ENCODE measurements around the gene ATP2A1. TPM values are rescaled to one million over a fixed set of nuclear protein-coding genes. Genes with fewer than 3 reads are reported as not detected.
"Not testable (repeated sequence)": the region's sequence is repeated elsewhere in the genome, so short reads cannot be mapped to it uniquely, and the experiment has no call there.

The ATP2A1 gene
- total RNA-seq, 1 donor from 2014 or later, result 2.4 TPM

- no peaks in the 10 kb centered on the region for H3K9me3 Mint-ChIP-seq
- H3K27ac Mint-ChIP-seq, result no peak overlapping the region
- H3K27me3 Mint-ChIP-seq, result no peaks in the 10 kb centered on the region
- peaks cover 30% of the 10 kb centered on the region for H3K36me3 Mint-ChIP-seq (ENCODE audit: low read depth)
- no peak overlapping the region for H3K4me3 Mint-ChIP-seq
- peaks cover 17% of the 10 kb centered on the region for H3K4me1 Mint-ChIP-seq
- no peak for DNase-seq
- intact Hi-C loops (cut with micrococcal nuclease), result no loop called here
These were observed 11.0 kb upstream of the ATP2A1 start for GRCh38 chr16:28867241-28867640.

- H3K27ac Mint-ChIP-seq; DNase-seq; intact Hi-C loops (cut with micrococcal nuclease); H3K9me3 Mint-ChIP-seq; H3K27me3 Mint-ChIP-seq; H3K4me3 Mint-ChIP-seq: not testable (repeated sequence)
- Mint-ChIP-seq H3K36me3 (ENCODE audit: low read depth) (peaks cover 33% of the 10 kb centered on the region), H3K4me1 (peaks cover 17% of the 10 kb centered on the region)
These were observed 10.6 kb upstream of the ATP2A1 start for GRCh38 chr16:28867646-28868045.

GRCh38 chr16:28869201-28869600, 9.1 kb upstream of the ATP2A1 start:
- Mint-ChIP-seq H3K27ac (no peak overlapping the region), H3K27me3 (no peaks in the 10 kb centered on the region), H3K9me3 (no peaks in the 10 kb centered on the region), H3K36me3 (ENCODE audit: low read depth) (peaks cover 33% of the 10 kb centered on the region), H3K4me1 (peaks cover 13% of the 10 kb centered on the region), H3K4me3 (no peak overlapping the region)
- intact Hi-C loops (cut with micrococcal nuclease), result no loop called here
- no peak for DNase-seq

DNA sequence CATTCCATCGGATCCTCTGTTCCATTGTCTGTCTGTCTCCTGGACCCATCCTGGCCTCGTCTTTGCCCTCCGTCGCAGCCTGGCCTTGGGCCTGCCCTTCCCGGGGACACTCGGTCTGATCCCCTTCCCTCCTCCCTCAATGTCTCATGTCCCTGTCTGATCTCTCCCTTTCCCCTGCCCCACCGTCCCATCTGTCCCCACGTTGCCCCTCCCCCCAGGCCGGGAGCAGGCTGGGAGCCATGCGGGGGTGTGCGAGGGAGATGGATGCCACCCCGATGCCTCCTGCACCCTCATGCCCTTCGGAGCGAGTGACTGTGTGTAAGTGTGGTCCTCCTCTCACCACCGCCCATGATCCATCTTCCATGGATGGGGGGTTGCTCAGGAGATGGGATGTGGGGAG, 5.3 kb upstream of the ATP2A1 start:
- Mint-ChIP-seq H3K9me3 (no peaks in the 10 kb centered on the region), H3K27ac (no peak overlapping the region), H3K27me3 (no peaks in the 10 kb centered on the region), H3K36me3 (ENCODE audit: low read depth) (peaks cover 27% of the 10 kb centered on the region), H3K4me1 (peaks cover 2% of the 10 kb centered on the region), H3K4me3 (no peak overlapping the region)
- intact Hi-C loops (cut with micrococcal nuclease), result no loop called here
- no peak for DNase-seq

GRCh38 chr16:28873543-28874201, 4.6 kb upstream of the ATP2A1 start:
- H3K36me3 Mint-ChIP-seq (ENCODE audit: low read depth), result peaks cover 26% of the 10 kb centered on the region
- DNase-seq, result peak; percentile 88
- H3K27ac Mint-ChIP-seq, result no peak overlapping the region
- H3K4me1 Mint-ChIP-seq, result peaks cover 4% of the 10 kb centered on the region
- no peak overlapping the region for H3K4me3 Mint-ChIP-seq
- no peaks in the 10 kb centered on the region for H3K9me3 Mint-ChIP-seq
- no peaks in the 10 kb centered on the region for H3K27me3 Mint-ChIP-seq
- intact Hi-C loops (cut with micrococcal nuclease), result no loop called here

- no peak for DNase-seq
- Mint-ChIP-seq H3K4me3 (no peak overlapping the region), H3K4me1 (peaks cover 11% of the 10 kb centered on the region), H3K9me3 (no peaks in the 10 kb centered on the region), H3K27me3 (no peaks in the 10 kb centered on the region), H3K36me3 (ENCODE audit: low read depth) (peaks cover 20% of the 10 kb centered on the region), H3K27ac (no peak overlapping the region)
- intact Hi-C loops (cut with micrococcal nuclease), result no loop called here
These were observed 3.9 kb upstream of the ATP2A1 start for GRCh38 chr16:28874406-28874805.

GRCh38 chr16:28875134-28876018, 2.9 kb upstream of the ATP2A1 start:
- H3K9me3 Mint-ChIP-seq, result no peaks in the 10 kb centered on the region
- no peaks in the 10 kb centered on the region for H3K27me3 Mint-ChIP-seq
- H3K4me3 Mint-ChIP-seq, result no peak overlapping the region
- H3K27ac Mint-ChIP-seq, result no peak overlapping the region
- H3K36me3 Mint-ChIP-seq (ENCODE audit: low read depth), result peaks cover 10% of the 10 kb centered on the region
- intact Hi-C loops (cut with micrococcal nuclease), result no loop called here
- no peak for DNase-seq
- peaks cover 14% of the 10 kb centered on the region for H3K4me1 Mint-ChIP-seq

GRCh38 chr16:28876019-28876659, 2.1 kb upstream of the ATP2A1 start:
- Mint-ChIP-seq H3K27ac (no peak overlapping the region), H3K27me3 (no peaks in the 10 kb centered on the region), H3K4me3 (no peak overlapping the region), H3K9me3 (no peaks in the 10 kb centered on the region), H3K4me1 (peaks cover 19% of the 10 kb centered on the region), H3K36me3 (ENCODE audit: low read depth) (peaks cover 8% of the 10 kb centered on the region)
- no peak for DNase-seq
- intact Hi-C loops (cut with micrococcal nuclease), result no loop called here

DNA sequence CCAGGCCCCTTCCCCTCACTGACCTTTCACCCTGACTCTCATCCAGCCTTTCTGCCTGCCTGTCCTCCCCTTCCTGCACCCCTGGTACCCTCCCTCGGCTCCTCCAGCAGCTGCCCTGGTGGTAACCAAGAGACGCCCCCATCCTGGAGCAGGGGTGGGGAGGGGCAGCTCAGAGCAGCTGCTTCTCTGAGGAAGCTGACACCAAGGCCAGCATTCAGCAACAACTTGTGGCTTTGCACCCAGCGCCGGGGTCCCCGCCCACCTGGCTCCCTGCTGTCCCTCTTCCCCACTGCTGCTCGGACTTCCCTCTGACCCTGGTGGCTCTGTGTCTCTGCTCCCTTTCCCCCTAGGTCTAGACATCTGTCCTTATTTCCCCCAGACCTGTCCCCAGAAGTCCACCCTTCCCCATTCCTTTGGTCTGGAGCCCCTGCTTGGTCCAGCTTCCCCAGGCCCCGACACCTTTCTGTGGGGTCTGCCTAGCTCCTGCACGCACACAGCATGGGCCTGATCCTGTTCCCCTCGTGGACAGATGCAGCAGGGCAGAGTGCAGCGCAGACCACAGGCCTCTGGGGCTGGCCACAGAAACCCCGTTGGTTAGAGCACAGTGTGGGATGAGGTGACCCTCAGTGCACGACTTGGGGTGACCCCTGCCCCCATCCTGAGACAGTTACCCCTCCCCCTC, 1.2 kb upstream of the ATP2A1 start:
- peak overlapping the region; percentile 34 for H3K27ac Mint-ChIP-seq
- no peaks in the 10 kb centered on the region for H3K9me3 Mint-ChIP-seq
- H3K4me1 Mint-ChIP-seq, result peaks cover 21% of the 10 kb centered on the region
- H3K27me3 Mint-ChIP-seq, result no peaks in the 10 kb centered on the region
- H3K4me3 Mint-ChIP-seq, result no peak overlapping the region
- H3K36me3 Mint-ChIP-seq (ENCODE audit: low read depth), result peaks cover 8% of the 10 kb centered on the region
- intact Hi-C loops (cut with micrococcal nuclease), result no loop called here
- no peak for DNase-seq

- peak overlapping the region; percentile 96 for H3K4me3 Mint-ChIP-seq
- no peak for DNase-seq
These were observed 660 bp upstream of the ATP2A1 start for GRCh38 chr16:28877655-28878000.

DNA sequence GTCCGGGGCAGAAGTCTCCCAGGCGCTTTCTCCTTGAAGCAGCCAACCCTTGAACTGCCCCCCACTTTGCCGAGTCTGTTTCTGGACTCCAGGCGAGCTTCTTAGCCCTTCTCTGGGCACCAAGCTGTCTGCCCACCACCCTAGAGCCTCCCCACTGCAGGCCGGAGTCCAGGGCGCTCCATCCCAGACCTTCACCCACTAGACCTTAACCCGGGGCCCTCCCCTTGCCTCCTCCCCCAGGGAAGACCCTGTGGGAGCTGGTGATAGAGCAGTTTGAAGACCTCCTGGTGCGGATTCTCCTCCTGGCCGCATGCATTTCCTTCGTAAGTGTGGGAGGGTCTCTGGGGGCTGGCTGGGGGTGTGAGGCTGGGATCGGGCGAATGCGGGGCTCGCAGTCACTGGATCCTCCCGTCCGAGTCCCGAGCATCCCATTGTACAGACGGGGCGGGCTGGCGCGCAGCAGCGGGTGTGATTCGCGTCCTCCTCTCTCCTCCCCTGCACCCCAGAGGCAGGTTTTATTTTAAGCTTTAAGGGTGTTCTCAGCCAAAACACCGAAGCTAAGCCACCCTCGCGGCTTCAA, 1.1 kb downstream of the ATP2A1 start:
- peak overlapping the region; percentile 96 for H3K4me3 Mint-ChIP-seq
- H3K9me3 Mint-ChIP-seq, result no peaks in the 10 kb centered on the region
- H3K36me3 Mint-ChIP-seq (ENCODE audit: low read depth), result no peaks in the 10 kb centered on the region
- peaks cover 21% of the 10 kb centered on the region for H3K4me1 Mint-ChIP-seq
- DNase-seq, result no peak
- H3K27me3 Mint-ChIP-seq, result no peaks in the 10 kb centered on the region
- peak overlapping the region; percentile 81 for H3K27ac Mint-ChIP-seq
- intact Hi-C loops (cut with micrococcal nuclease), result loop anchor here (1.0 kb wide), 2 partner anchors 16 to 66 kb away; partner anchors contain the start of gene SH2B1

More at GRCh38 chr16:28877655-28878000, 660 bp upstream of the ATP2A1 start:
- Mint-ChIP-seq H3K4me1 (peaks cover 21% of the 10 kb centered on the region), H3K36me3 (ENCODE audit: low read depth) (peaks cover 5% of the 10 kb centered on the region), H3K9me3 (no peaks in the 10 kb centered on the region), H3K27ac (peak overlapping the region; percentile 3), H3K27me3 (no peaks in the 10 kb centered on the region)
- intact Hi-C loops (cut with micrococcal nuclease), result no loop called here

DNA sequence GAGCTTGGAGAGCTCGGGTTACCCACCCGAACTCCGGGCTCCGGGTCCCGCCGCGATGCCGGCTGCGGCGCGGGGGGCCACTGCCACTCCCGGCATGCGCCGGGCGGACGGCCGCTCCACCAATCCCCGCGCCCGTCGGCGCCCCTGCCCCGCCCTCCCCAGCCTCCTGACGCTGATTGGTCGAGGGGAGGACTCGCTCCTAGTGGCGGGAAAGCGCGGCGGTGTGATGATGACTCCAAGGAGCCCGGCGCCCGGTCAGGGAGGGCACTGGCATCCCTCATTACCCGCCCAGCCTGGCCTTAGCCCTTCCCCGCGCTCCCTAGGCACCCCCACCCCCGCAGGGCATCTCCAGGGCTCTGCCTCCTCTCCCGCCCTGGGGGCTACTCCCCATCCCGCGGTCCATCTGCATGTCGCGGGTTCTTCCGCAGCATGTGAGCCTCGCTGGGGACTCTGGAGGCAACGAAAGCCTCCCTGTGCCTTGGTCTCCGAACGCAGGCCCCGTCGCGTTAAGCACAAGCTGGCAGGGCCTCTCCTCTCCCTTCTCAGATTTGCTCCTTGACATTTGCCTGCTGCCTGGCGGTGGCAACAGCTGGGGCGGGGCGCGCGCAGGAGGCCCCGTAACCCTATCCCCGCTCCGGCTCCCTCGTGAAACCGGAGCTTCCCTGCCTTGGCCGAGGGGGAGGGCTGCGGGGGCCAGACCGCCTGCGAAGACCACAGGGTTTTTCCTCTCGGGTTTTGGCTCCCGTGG, 1.7 kb downstream of the ATP2A1 start:
- no peaks in the 10 kb centered on the region for H3K9me3 Mint-ChIP-seq

DNA sequence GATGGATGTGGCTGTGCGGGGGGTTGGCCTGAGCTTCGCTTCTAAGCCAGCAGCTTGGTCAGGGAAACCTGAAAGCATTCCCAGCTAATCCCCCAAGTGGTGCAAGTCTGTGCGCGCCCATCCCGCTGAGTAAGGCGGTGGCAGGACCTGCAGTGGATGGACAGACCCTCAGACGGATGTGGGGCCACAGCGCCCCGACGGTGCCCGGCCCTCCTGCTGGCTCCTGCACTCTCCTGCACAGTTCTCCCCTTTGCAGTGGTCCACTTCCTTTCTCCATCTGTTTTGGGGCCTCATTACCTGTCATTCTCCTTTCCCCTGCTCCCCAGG, 2.3 kb downstream of the ATP2A1 start:
- Mint-ChIP-seq H3K4me1 (peaks cover 21% of the 10 kb centered on the region), H3K4me3 (peak overlapping the region; percentile 96), H3K9me3 (no peaks in the 10 kb centered on the region), H3K27ac (peak overlapping the region; percentile 69), H3K36me3 (ENCODE audit: low read depth) (no peaks in the 10 kb centered on the region), H3K27me3 (no peaks in the 10 kb centered on the region)
- intact Hi-C loops (cut with micrococcal nuclease), result loop anchor here (2.0 to 5.0 kb wide), 2 partner anchors 34 to 47 kb away; partner anchors contain the start of genes RABEP2 and TUFM
- no peak for DNase-seq

More for the DNA sequence above, 1.7 kb downstream of the ATP2A1 start:
- no peaks in the 10 kb centered on the region for H3K27me3 Mint-ChIP-seq
- intact Hi-C loops (cut with micrococcal nuclease), result loop anchor here (1.0 to 5.0 kb wide), 4 partner anchors 17 to 65 kb away; partner anchors contain the start of genes RABEP2, SH2B1 and TUFM
- H3K4me3 Mint-ChIP-seq, result peak overlapping the region; percentile 96
- H3K4me1 Mint-ChIP-seq, result peaks cover 21% of the 10 kb centered on the region
- H3K36me3 Mint-ChIP-seq (ENCODE audit: low read depth), result no peaks in the 10 kb centered on the region
- H3K27ac Mint-ChIP-seq, result peak overlapping the region; percentile 81
- peak; percentile 95 for DNase-seq
